ENCODE measurements around the gene RBM15B. TPM values are rescaled to one million over a fixed set of nuclear protein-coding genes. Genes with fewer than 3 reads are reported as not detected.

The RBM15B gene
- total RNA-seq, 1 experiment from 2014 or later: 30.9 TPM

GRCh38 chr3:51395493-51396213, 4.6 kb downstream of the RBM15B start:
- no peaks in the 10 kb centered on the region for H3K27me3 ChIP-seq (ENCODE audit: control insufficient read depth, insufficient read depth, low read length)
- ChIA-PET CTCF (no interaction called here), POLR2A (no interaction called here)
- in situ Hi-C loops (cut with HindIII; ENCODE audit: low pct_unique_long_range_greater_than_20kb, low sequenced_read_pairs) (no loop called here), intact Hi-C loops (cut with micrococcal nuclease; ENCODE audit: unreplicated experiment) (no loop called here)
- ATAC-seq: no peak
- TF ChIP-seq REST (IDR thresholded peaks at IDR 0.05; ENCODE audit: insufficient read depth in 1 of 2, low read depth in 2 of 2, low read length in 1 of 2) (no peak), SIN3A (IDR thresholded peaks at IDR 0.05; ENCODE audit: borderline replicate concordance, insufficient read depth, low read depth, low read length) (no peak), POLR2AphosphoS5 (IDR thresholded peaks at IDR 0.05; ENCODE audit: low read depth, low read length) (no peak), TCF7L2 (IDR thresholded peaks at IDR 0.05; ENCODE audit: low read depth, low read length) (no peak)
- TF ChIP-seq, protein P1, sequence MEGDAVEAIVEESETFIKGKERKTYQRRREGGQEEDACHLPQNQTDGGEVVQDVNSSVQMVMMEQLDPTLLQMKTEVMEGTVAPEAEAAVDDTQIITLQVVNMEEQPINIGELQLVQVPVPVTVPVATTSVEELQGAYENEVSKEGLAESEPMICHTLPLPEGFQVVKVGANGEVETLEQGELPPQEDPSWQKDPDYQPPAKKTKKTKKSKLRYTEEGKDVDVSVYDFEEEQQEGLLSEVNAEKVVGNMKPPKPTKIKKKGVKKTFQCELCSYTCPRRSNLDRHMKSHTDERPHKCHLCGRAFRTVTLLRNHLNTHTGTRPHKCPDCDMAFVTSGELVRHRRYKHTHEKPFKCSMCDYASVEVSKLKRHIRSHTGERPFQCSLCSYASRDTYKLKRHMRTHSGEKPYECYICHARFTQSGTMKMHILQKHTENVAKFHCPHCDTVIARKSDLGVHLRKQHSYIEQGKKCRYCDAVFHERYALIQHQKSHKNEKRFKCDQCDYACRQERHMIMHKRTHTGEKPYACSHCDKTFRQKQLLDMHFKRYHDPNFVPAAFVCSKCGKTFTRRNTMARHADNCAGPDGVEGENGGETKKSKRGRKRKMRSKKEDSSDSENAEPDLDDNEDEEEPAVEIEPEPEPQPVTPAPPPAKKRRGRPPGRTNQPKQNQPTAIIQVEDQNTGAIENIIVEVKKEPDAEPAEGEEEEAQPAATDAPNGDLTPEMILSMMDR (IDR thresholded peaks at IDR 0.05): no peak
- peaks cover 8% of the 10 kb centered on the region for H3K4me1 ChIP-seq (ENCODE audit: control insufficient read depth, insufficient read depth, low read length)
- H3K36me3 ChIP-seq (ENCODE audit: control insufficient read depth, insufficient read depth, low read length): peaks cover 9% of the 10 kb centered on the region
- H3K9me3 ChIP-seq (ENCODE audit: control insufficient read depth, insufficient read depth, low read depth, low read length): no peaks in the 10 kb centered on the region
- no TSS peak for BruUV-seq (replicated peaks)
- no peak overlapping the region for H3K27ac ChIP-seq (ENCODE audit: low read length)
- H3K4me3 ChIP-seq (ENCODE audit: low read depth in 2 of 2, low read length in 2 of 2): no peak overlapping the region
- no peak for DNase-seq (ENCODE audit: low read depth, low spot score)

- no TSS peak for BruUV-seq (replicated peaks)
- in situ Hi-C loops (cut with HindIII; ENCODE audit: low pct_unique_long_range_greater_than_20kb, low sequenced_read_pairs): no loop called here
- H3K9me3 ChIP-seq (ENCODE audit: control insufficient read depth, insufficient read depth, low read depth, low read length): no peaks in the 10 kb centered on the region
- H3K27ac ChIP-seq (ENCODE audit: low read length): no peak overlapping the region
- TF ChIP-seq POLR2AphosphoS5 (IDR thresholded peaks at IDR 0.05; ENCODE audit: low read depth, low read length) (0 out of 2 replicates have a peak, but pooled peaks have one; percentile 30), TCF7L2 (IDR thresholded peaks at IDR 0.05; ENCODE audit: low read depth, low read length) (no peak), SIN3A (IDR thresholded peaks at IDR 0.05; ENCODE audit: borderline replicate concordance, insufficient read depth, low read depth, low read length) (no peak), REST (IDR thresholded peaks at IDR 0.05; ENCODE audit: insufficient read depth in 1 of 2, low read depth in 2 of 2, low read length in 1 of 2) (no peak)
- TF ChIP-seq, protein P1 (IDR thresholded peaks at IDR 0.05): no peak
- ChIA-PET CTCF (no interaction called here), POLR2A (no interaction called here)
- no peaks in the 10 kb centered on the region for H3K27me3 ChIP-seq (ENCODE audit: control insufficient read depth, insufficient read depth, low read length)
- no peak for DNase-seq (ENCODE audit: low read depth, low spot score)
- intact Hi-C loops (cut with micrococcal nuclease; ENCODE audit: unreplicated experiment): no loop called here
- peaks cover 9% of the 10 kb centered on the region for H3K36me3 ChIP-seq (ENCODE audit: control insufficient read depth, insufficient read depth, low read length)
- no peak overlapping the region for H3K4me3 ChIP-seq (ENCODE audit: low read depth in 2 of 2, low read length in 2 of 2)
- peaks cover 8% of the 10 kb centered on the region for H3K4me1 ChIP-seq (ENCODE audit: control insufficient read depth, insufficient read depth, low read length)
- ATAC-seq: no peak
These were observed 5.3 kb downstream of the RBM15B start for GRCh38 chr3:51396401-51396800.

All from Panc1 (cell line).